SU-DHL-6 (cell line): ENCODE data around the gene PDE4B.

Experiments
- CTCF ChIP-seq: fragments of 200-600 bp; sonication (generic); IDR thresholded peaks from one replicate; pipeline ENCODE4 v1.5.1; 2017; ENCODE audit warnings: antibody characterized with exemption, mild to moderate bottlenecking, low read length, moderate library complexity; ENCODE audit not compliant: insufficient read depth, poor library complexity, severe bottlenecking
- EZH2phosphoT487 ChIP-seq: fragments of 200-600 bp; sonication (generic), shearing (Covaris generic); conservative IDR thresholded peaks from 2 replicates; pipeline ENCODE4 v1.6.1; 2018; ENCODE audit warnings: mild to moderate bottlenecking, antibody characterized with exemption, low read length, moderate library complexity, mixed read lengths

DNA sequence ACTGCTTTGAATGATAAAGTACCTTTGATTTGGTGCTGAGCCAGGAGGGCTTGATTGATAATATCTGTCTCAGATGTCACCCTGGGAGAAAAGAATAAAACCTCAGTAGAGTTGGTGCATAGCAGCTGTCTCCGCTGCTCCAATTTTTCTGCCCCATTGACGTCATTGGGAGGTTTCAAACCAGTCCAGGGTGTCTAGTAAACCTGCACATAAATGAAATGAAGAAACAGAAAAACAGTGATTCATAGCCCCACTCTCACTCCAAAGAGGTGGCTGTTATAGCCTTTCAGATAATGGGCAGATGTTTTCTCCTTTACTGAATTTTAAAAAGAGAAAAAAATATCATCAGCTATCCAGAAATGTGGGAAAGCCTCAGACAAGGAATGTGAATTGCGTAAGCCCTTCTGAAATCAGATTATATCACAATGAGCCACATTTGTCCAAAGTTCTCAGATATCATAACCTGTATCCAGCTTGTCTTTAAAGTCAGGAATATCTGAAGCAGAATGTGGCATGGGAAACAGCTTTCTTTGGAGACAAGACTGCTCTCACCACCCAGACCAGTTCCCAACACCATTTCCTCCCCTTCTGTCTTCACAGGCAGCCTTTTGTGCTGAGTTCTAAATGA is 390.0 kb downstream of the PDE4B start:
- TF ChIP-seq CTCF = no peak
- no peak for TF ChIP-seq EZH2phosphoT487
